HepG2 (cell line): Measurements from ENCODE around the gene CFAP119.

ENCODE experiments used
- CENPT ChIP-seq: sonication (generic); formaldehyde crosslinking; IDR thresholded peaks from 2 replicates; pipeline ENCODE4 v1.8.0; 2022; ENCODE audit warnings: low read depth, mild to moderate bottlenecking, moderate library complexity, missing genetic modification reagents
- MED1 ChIP-seq: sonication (generic); formaldehyde crosslinking; IDR thresholded peaks from 2 replicates; pipeline ENCODE4 v1.4.0; 2020; ENCODE audit warnings: missing genetic modification reagents
- MTF2 ChIP-seq: sonication (generic); formaldehyde crosslinking; IDR thresholded peaks from 2 replicates; pipeline ENCODE4 v1.5.0; 2020; ENCODE audit warnings: missing genetic modification reagents, borderline replicate concordance
- POLR2A ChIP-seq, 2 experiments: IDR thresholded peaks; 2 replicates each; pipeline ENCODE4 v1.6.1; 2011; ENCODE audit warnings: low read depth in 2 of 2, low read length in 2 of 2, mild to moderate bottlenecking in 1 of 2, moderate library complexity in 1 of 2; ENCODE audit not compliant: insufficient read depth in 1 of 2
- RAD51 ChIP-seq: fragments of 450-650 bp; IDR thresholded peaks from 2 replicates; pipeline ENCODE4 v1.6.1; 2016; ENCODE audit warnings: borderline replicate concordance
- SMAD3 ChIP-seq: sonication (generic); formaldehyde crosslinking; IDR thresholded peaks from 2 replicates; pipeline ENCODE4 v1.4.0; 2020; ENCODE audit warnings: missing genetic modification reagents
- SRSF1 ChIP-seq: fragments of 200-400 bp; formaldehyde crosslinking; optimal IDR thresholded peaks from 2 replicates; pipeline ENCODE3; 2017; ENCODE audit warnings: mild to moderate bottlenecking, low read depth, low read length, moderate library complexity
- STAG1 ChIP-seq: sonication (generic); formaldehyde crosslinking; IDR thresholded peaks from 2 replicates; pipeline ENCODE4 v1.4.0; 2020; ENCODE audit warnings: missing genetic modification reagents
- USF2 ChIP-seq, 2 experiments: sonication (generic) in 1 of 2; formaldehyde crosslinking in 1 of 2; IDR thresholded peaks; 2 replicates each; pipeline versions ENCODE4 v1.5.1 to v1.6.1; 2011 to 2020; ENCODE audit warnings: borderline replicate concordance in 1 of 2, low read depth in 1 of 2, low read length in 1 of 2, mild to moderate bottlenecking in 1 of 2, missing genetic modification reagents in 1 of 2, moderate library complexity in 1 of 2
- YY1 ChIP-seq: IDR thresholded peaks from 2 replicates; pipeline ENCODE4 v1.6.1; 2011; ENCODE audit warnings: low read length, low read depth, moderate library complexity, mild to moderate bottlenecking; ENCODE audit not compliant: insufficient read depth, insufficient replicate concordance
- ZNF225 ChIP-seq: sonication (generic); formaldehyde crosslinking; IDR thresholded peaks from 2 replicates; pipeline ENCODE4 v1.4.0; 2020; ENCODE audit warnings: mild to moderate bottlenecking, missing genetic modification reagents
- ZNF652 ChIP-seq: IDR thresholded peaks from 2 replicates; pipeline ENCODE4 v1.6.1; 2016; ENCODE audit warnings: low read depth, borderline replicate concordance
- ZZZ3 ChIP-seq: sonication (generic); formaldehyde crosslinking; IDR thresholded peaks from 2 replicates; pipeline ENCODE4 v1.4.0; 2020; ENCODE audit warnings: missing genetic modification reagents, mild to moderate bottlenecking, borderline replicate concordance
- TF ChIP-seq, protein P1 (sequence below): sonication (generic); formaldehyde crosslinking; IDR thresholded peaks from 2 replicates; pipeline ENCODE4 v1.9.0; 2021; ENCODE audit warnings: missing genetic modification reagents, borderline replicate concordance

DNA sequence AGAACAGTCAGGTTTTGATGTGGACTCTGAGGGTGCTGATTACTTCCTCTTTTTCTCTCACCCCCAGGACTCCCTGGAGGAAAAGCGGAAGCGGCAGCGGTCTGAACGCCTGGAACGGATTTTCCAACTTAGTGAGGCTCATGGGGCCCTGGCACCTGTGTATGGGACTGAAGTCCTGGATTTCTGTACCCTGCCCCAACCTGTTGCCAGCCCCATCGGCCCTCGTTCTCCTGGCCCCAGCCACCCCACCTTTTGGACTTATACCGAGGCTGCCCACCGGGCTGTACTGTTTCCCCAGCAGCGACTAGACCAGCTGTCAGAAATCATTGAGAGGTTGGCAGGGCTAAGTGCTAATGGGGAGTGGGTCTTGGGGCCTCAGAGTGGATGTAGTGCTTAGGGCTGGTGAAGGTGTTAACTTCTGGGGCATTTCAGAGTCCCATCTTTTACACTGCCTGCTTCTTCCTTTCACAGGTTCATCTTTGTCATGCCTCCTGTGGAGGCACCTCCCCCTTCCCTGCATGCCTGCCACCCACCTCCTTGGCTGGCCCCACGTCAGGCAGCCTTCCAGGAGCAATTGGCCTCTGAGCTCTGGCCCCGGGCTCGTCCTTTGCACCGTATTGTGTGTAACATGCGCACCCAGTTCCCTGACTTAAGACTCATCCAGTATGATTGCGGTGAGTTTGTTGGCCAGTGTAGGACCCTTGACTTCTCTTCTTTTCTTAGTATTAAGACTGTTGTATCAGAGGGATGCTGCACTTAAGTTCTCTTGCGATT, 32.8 kb downstream of the CFAP119 start:
- TF ChIP-seq RAD51 = no peak
- no peak for TF ChIP-seq SRSF1
- TF ChIP-seq CENPT (CRISPR knock-in tag) = no peak
- no peak for TF ChIP-seq ZNF652
- no peak for TF ChIP-seq MTF2
- TF ChIP-seq ZNF225 (CRISPR knock-in tag) = no peak
- TF ChIP-seq USF2 (IDR thresholded peaks at IDR 0.05; ENCODE audit: low read depth, low read length) = no peak
- TF ChIP-seq USF2 (CRISPR knock-in tag; IDR thresholded peaks at IDR 0.05; ENCODE audit: borderline replicate concordance) = no peak
- no peak for TF ChIP-seq YY1
- no peak for TF ChIP-seq POLR2A (IDR thresholded peaks at IDR 0.05; ENCODE audit: insufficient read depth in 1 of 2, low read depth in 2 of 2, low read length in 2 of 2)
- TF ChIP-seq, protein P1, sequence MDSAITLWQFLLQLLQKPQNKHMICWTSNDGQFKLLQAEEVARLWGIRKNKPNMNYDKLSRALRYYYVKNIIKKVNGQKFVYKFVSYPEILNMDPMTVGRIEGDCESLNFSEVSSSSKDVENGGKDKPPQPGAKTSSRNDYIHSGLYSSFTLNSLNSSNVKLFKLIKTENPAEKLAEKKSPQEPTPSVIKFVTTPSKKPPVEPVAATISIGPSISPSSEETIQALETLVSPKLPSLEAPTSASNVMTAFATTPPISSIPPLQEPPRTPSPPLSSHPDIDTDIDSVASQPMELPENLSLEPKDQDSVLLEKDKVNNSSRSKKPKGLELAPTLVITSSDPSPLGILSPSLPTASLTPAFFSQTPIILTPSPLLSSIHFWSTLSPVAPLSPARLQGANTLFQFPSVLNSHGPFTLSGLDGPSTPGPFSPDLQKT (CRISPR knock-in tag) = no peak
- TF ChIP-seq STAG1 (CRISPR knock-in tag) = no peak
- TF ChIP-seq SMAD3 (CRISPR knock-in tag) = no peak
- no peak for TF ChIP-seq ZZZ3 (CRISPR knock-in tag)
- TF ChIP-seq MED1 (CRISPR knock-in tag) = no peak
